HepG2 (cell line): Measurements from ENCODE around the gene EPHB4. TPM values are rescaled to one million over a fixed set of nuclear protein-coding genes. Genes with fewer than 3 reads are reported as not detected.
A peak's percentile ranks its signal among the peaks of the same experiment; 100 is the strongest.

ENCODE experiments used
- ATAC-seq: fragments of 200-7000 bp; cut with Tn5 transposase; 3 replicates; pipeline ENCODE4 v1.9.1; 2020; ENCODE audit warnings: mild to moderate bottlenecking, moderate library complexity
- BruUV-seq: library from RNA; stranded (reverse); fragments of 400-500 nt; replicated peaks from 2 replicates; lab custom pipeline; 2021; lab: Mats Ljungman, UMichigan
- CTCF ChIA-PET: fragments of 300-600 bp; formaldehyde crosslinking; extraction: SDS; loops from one replicate; lab custom pipeline; 2021; ENCODE audit warnings: low total read pairs, inconsistent platforms, low intra/inter-chr PET ratio; lab: Yijun Ruan, JAX
- POLR2A ChIA-PET: fragments of 350-600 bp; sonication (Branson Sonifier 250); formaldehyde crosslinking; loops from one replicate; lab custom pipeline; 2020; ENCODE audit warnings: antibody characterized with exemption, inconsistent platforms; lab: Yijun Ruan, JAX
- DNase-seq: peaks from one replicate; pipeline ENCODE4 v3.0.0-alpha.2; 2015; ENCODE audit warnings: low spot score
- FAIRE-seq: peaks from 3 replicates; lab custom pipeline; 2011; peaks lifted over from hg19 to GRCh38; lab: Jason Lieb, UNC
- H2AFZ ChIP-seq: one replicate; pipeline ENCODE4 v1.6.1; 2011; ENCODE audit warnings: low read length, inconsistent platforms
- H3K27ac ChIP-seq: fragments of 300-600 bp; 3 replicates; pipeline ENCODE4 v1.8.0; 2011; ENCODE audit warnings: mixed run types, mild to moderate bottlenecking, mixed read lengths, low read length, inconsistent platforms; ENCODE audit not compliant: insufficient read depth; ENCODE audit errors: extremely low read length
- H3K27me3 ChIP-seq, 2 experiments: fragments of 200-600 bp in 1 of 2; 2 replicates in 1 of 2; 3 replicates in 1 of 2; pipeline versions ENCODE4 v1.6.0 to v1.8.0; 2011; ENCODE audit warnings: low read length in 2 of 2, mild to moderate bottlenecking in 2 of 2, moderate library complexity in 2 of 2, inconsistent platforms in 1 of 2; ENCODE audit not compliant: insufficient read depth in 2 of 2, control insufficient read depth in 1 of 2
- H3K36me3 ChIP-seq, 2 experiments: fragments of 200-600 bp in 1 of 2; replicated peaks in 1 of 2; 2 replicates in 1 of 2; 3 replicates in 1 of 2; pipeline versions ENCODE4 v1.5.1 to v1.8.0; 2011; ENCODE audit warnings: low read length in 2 of 2, inconsistent platforms in 1 of 2; ENCODE audit not compliant: insufficient read depth in 2 of 2, control insufficient read depth in 1 of 2
- H3K4me1 ChIP-seq: 2 replicates; pipeline ENCODE4 v1.5.1; 2012; ENCODE audit warnings: low read length, inconsistent platforms; ENCODE audit not compliant: insufficient read depth
- H3K4me2 ChIP-seq: 2 replicates; pipeline ENCODE4 v1.6.0; 2011; ENCODE audit warnings: low read depth, low read length, inconsistent platforms
- H3K4me3 ChIP-seq, 3 experiments: fragments of 200-600 bp in 1 of 3; sonication (generic), shearing (Covaris generic) in 1 of 3; replicated peaks in 1 of 3; 2 replicates each; pipeline ENCODE4 v1.5.1; 2011 to 2016; ENCODE audit warnings: low read length in 3 of 3, inconsistent platforms in 2 of 3, low read depth in 2 of 3, mild to moderate bottlenecking in 2 of 3, control low read depth in 1 of 3, mixed read lengths in 1 of 3; ENCODE audit not compliant: insufficient read depth in 1 of 3
- H3K79me2 ChIP-seq: one replicate; pipeline ENCODE4 v1.6.1; 2011; ENCODE audit warnings: low read length, inconsistent platforms; ENCODE audit not compliant: insufficient read depth
- H3K9ac ChIP-seq: 2 replicates; pipeline ENCODE4 v1.6.0; 2011; ENCODE audit warnings: mild to moderate bottlenecking, low read depth, low read length, inconsistent platforms; ENCODE audit not compliant: insufficient read depth
- H3K9me3 ChIP-seq: 2 replicates; pipeline ENCODE4 v1.5.1; 2012; ENCODE audit warnings: mild to moderate bottlenecking, low read length
- H4K20me1 ChIP-seq: 2 replicates; pipeline ENCODE4 v1.6.0; 2011; ENCODE audit warnings: inconsistent platforms, mild to moderate bottlenecking, low read length, moderate library complexity; ENCODE audit not compliant: insufficient read depth
- AGO2 ChIP-seq: fragments of 200-400 bp; formaldehyde crosslinking; optimal IDR thresholded peaks from 2 replicates; pipeline ENCODE3; 2017; ENCODE audit warnings: mild to moderate bottlenecking, low read depth, low read length, moderate library complexity
- CENPT ChIP-seq: sonication (generic); formaldehyde crosslinking; IDR thresholded peaks from 2 replicates; pipeline ENCODE4 v1.8.0; 2022; ENCODE audit warnings: low read depth, mild to moderate bottlenecking, moderate library complexity, missing genetic modification reagents
- CSRNP1 ChIP-seq: sonication (generic); formaldehyde crosslinking; IDR thresholded peaks from 2 replicates; pipeline ENCODE4 v1.8.1; 2023; ENCODE audit warnings: mild to moderate bottlenecking, missing genetic modification reagents
- GFI1 ChIP-seq: sonication (generic); formaldehyde crosslinking; IDR thresholded peaks from 2 replicates; pipeline ENCODE4 v1.5.0; 2020; ENCODE audit warnings: missing genetic modification reagents, mild to moderate bottlenecking, borderline replicate concordance
- GMEB2 ChIP-seq: IDR thresholded peaks from 2 replicates; pipeline ENCODE4 v1.6.1; 2016; ENCODE audit warnings: missing biosample characterization, missing genetic modification reagents, low read depth
- IRX3 ChIP-seq: sonication (generic); formaldehyde crosslinking; IDR thresholded peaks from 2 replicates; pipeline ENCODE4 v1.8.1; 2023; ENCODE audit warnings: mild to moderate bottlenecking, low read depth, missing genetic modification reagents, borderline replicate concordance
- NRL ChIP-seq: sonication (generic); formaldehyde crosslinking; IDR thresholded peaks from 2 replicates; pipeline ENCODE4 v1.5.0; 2020; ENCODE audit warnings: missing genetic modification reagents, mild to moderate bottlenecking, moderate library complexity, borderline replicate concordance
- SALL2 ChIP-seq: sonication (generic); formaldehyde crosslinking; IDR thresholded peaks from 2 replicates; pipeline ENCODE4 v1.8.1; 2023; ENCODE audit warnings: mild to moderate bottlenecking, missing genetic modification reagents, inconsistent platforms
- SIN3A ChIP-seq: IDR thresholded peaks from 2 replicates; pipeline ENCODE4 v1.6.1; 2011; ENCODE audit warnings: low read depth, mild to moderate bottlenecking, control low read depth, low read length, borderline replicate concordance
- SP4 ChIP-seq: sonication (generic); formaldehyde crosslinking; IDR thresholded peaks from 2 replicates; pipeline ENCODE4 v1.8.1; 2023; ENCODE audit warnings: mild to moderate bottlenecking, missing genetic modification reagents
- STAG1 ChIP-seq: sonication (generic); formaldehyde crosslinking; IDR thresholded peaks from 2 replicates; pipeline ENCODE4 v1.4.0; 2020; ENCODE audit warnings: missing genetic modification reagents
- TARDBP ChIP-seq: sonication (generic); formaldehyde crosslinking; IDR thresholded peaks from 2 replicates; pipeline ENCODE4 v1.8.0; 2022; ENCODE audit warnings: mild to moderate bottlenecking, missing genetic modification reagents
- ZNF230 ChIP-seq: sonication (generic); formaldehyde crosslinking; IDR thresholded peaks from 2 replicates; pipeline ENCODE4 v1.4.0; 2020; ENCODE audit warnings: mild to moderate bottlenecking, missing genetic modification reagents
- ZNF543 ChIP-seq: sonication (generic); formaldehyde crosslinking; IDR thresholded peaks from 2 replicates; pipeline ENCODE4 v1.4.0; 2020; ENCODE audit warnings: mild to moderate bottlenecking, missing genetic modification reagents
- ZNF572 ChIP-seq: sonication (generic); formaldehyde crosslinking; IDR thresholded peaks from 2 replicates; pipeline ENCODE4 v1.5.1; 2020; ENCODE audit warnings: mild to moderate bottlenecking, missing genetic modification reagents
- ZNF644 ChIP-seq: IDR thresholded peaks from 2 replicates; pipeline ENCODE4 v1.6.1; 2016; ENCODE audit warnings: low read depth
- ZNF781 ChIP-seq: sonication (generic); formaldehyde crosslinking; IDR thresholded peaks from 2 replicates; pipeline ENCODE4 v1.5.1; 2020; ENCODE audit warnings: borderline replicate concordance, mild to moderate bottlenecking, missing genetic modification reagents; ENCODE audit errors: not compliant biosample characterization
- WGBS: methylation state at CpG from one replicate; pipeline ENCODE4 v1.1.6; 2017; ENCODE audit warnings: low lambda C conversion rate; 5-methylcytosine and 5-hydroxymethylcytosine counted together
- in situ Hi-C: cut with HindIII; loops from 2 replicates; pipeline ENCODE4 v1.10.0; 2017; ENCODE audit warnings: low pct_unique_long_range_greater_than_20kb; ENCODE audit not compliant: extremely low pct_ligation_motif_present
- intact Hi-C: fragments of 100-400 bp; cut with micrococcal nuclease; formaldehyde crosslinking; loops from one replicate; pipeline ENCODE4 v1.10.0; 2022; ENCODE audit not compliant: unreplicated experiment
- polyA plus RNA-seq, 8 experiments: library from polyadenylated mRNA; depleted of rRNA in 3 of 8; stranded (reverse) in 7 of 8; unstranded in 1 of 8; fragments of >200 nt; fragmentation: Illumina TruSeq in 4 of 8; extraction: Trizol in 4 of 8; gene quantifications; 2 replicates each; pipeline versions ENCODE4 v1.2.1 to v1.2.3, GENCODE V29; 2011 to 2016; ENCODE audit warnings: low read depth in 4 of 8, missing spikeins in 1 of 8, mixed read lengths in 1 of 8; ENCODE audit not compliant: insufficient read depth in 1 of 8
- total RNA-seq, 5 experiments: library from RNA; depleted of rRNA; stranded (reverse); fragments of >200 nt; fragmentation: Illumina TruSeq; extraction: Trizol; gene quantifications; 2 replicates each; pipeline ENCODE4 v1.2.3, GENCODE V29; 2016; ENCODE audit warnings: low read depth in 1 of 5

Gene EPHB4
- total and polyA plus RNA-seq, 2 of the 13 experiments (the other 11 are each of a cell fraction or from before 2014, with no cell fraction given), result 61.4 to 69.6 TPM

DNA sequence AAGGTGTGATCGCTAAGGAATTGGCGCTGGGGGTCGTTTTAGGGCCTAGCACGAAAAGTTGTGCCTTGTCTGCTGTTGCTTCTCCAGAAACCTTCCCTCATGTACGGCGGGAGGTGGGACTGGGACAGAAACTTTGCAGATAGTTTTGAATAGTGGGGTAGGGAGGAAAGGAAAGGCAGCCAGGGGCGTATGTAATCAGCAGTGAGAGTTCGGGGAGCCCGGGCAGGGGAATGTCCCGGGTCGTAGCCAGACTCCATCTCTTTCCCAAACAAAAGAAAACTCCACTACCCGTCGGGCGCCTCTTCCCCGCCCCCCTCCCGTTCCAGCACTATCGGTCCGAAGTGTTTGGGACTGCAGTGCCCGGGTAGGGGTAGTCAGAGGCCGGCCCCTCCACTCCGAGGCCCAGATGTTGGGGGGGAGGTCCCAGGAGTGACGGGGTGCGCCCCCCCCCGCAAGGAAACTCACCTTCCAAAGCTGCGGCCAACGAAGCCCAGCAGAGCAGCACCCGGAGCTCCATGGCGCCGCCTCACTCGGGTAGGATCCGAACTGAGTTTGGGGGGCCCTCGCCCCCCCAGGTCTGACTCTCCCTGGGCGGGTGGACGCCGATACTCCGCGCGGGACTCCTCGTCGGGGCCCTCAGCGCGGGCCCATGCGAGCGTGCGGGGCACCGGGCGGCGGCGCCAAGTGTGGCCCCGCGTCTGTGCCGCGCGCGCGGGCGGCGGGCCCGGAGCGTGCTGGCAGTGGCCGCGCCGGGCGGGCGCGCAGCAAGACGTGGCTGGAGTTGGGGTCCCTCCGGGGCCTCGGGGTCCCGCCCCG is 601 bp downstream of the EPHB4 start (continued):
- TF ChIP-seq SIN3A, result 0 out of 2 replicates have a peak, but pooled peaks have one; percentile 14
- no peak for TF ChIP-seq ZNF644 (CRISPR knock-in tag)
- TF ChIP-seq AGO2, result peak; percentile 68
- no peak for TF ChIP-seq CENPT (CRISPR knock-in tag)
- 0 out of 2 replicates have a peak, but pooled peaks have one; percentile 4 for TF ChIP-seq ZNF543 (CRISPR knock-in tag)

GRCh38 chr7:100825751-100826513 is 1.4 kb downstream of the EPHB4 start:
- H3K9me3 ChIP-seq, result no peaks in the 10 kb centered on the region
- CTCF ChIA-PET, result interaction anchor here (1.5 kb wide), 1 partner anchor 27 kb away, joined by 5 read pairs; no protein-coding TSS in a partner anchor
- H3K4me3 ChIP-seq, result peak overlapping the region; percentile 81 to 90 (median 87)
- ATAC-seq (peak; percentile 36), FAIRE-seq (peak; percentile 18), DNase-seq (peak; percentile 57)
- H3K4me1 ChIP-seq, result peaks cover 55% of the 10 kb centered on the region
- intact Hi-C loops, result loop anchor here (1.0 kb wide), 1 partner anchor 25 kb away; no protein-coding TSS in a partner anchor
- peaks cover 14 to 20% of the 10 kb centered on the region in 2 experiments; a peak in 3 of 5 replicates for H3K36me3 ChIP-seq
- peaks cover 13% of the 10 kb centered on the region; the same call in 1 of the 2 replicates for H4K20me1 ChIP-seq
- POLR2A ChIA-PET, result interaction anchor here (1.3 to 4.1 kb wide), 3 partner anchors 11 to 26 kb away, joined by 6 to 69 read pairs (median 38); no protein-coding TSS in a partner anchor
- no peaks in the 10 kb centered on the region; a peak in 2 of 5 replicates for H3K27me3 ChIP-seq
- WGBS, result 10% methylated on average over 17 of the region's 17 CpGs
- H3K79me2 ChIP-seq, result peaks cover 36% of the 10 kb centered on the region
- H3K27ac ChIP-seq, result peak overlapping the region; percentile 69
- peak overlapping the region; percentile 95 for H3K4me2 ChIP-seq
- BruUV-seq, result TSS peak; percentile 61
- no peak overlapping the region for H2AFZ ChIP-seq
- in situ Hi-C loops, result no loop called here
- peak overlapping the region; percentile 78 for H3K9ac ChIP-seq
- TF ChIP-seq SP4 (CRISPR knock-in tag), result no peak
- TF ChIP-seq IRX3 (CRISPR knock-in tag), result peak; percentile 53; the same call in 1 of the 2 replicates
- TF ChIP-seq GFI1, result no peak
- no peak for TF ChIP-seq NRL (CRISPR knock-in tag)
- TF ChIP-seq ZNF572 (CRISPR knock-in tag), result peak; percentile 70; the same call in 1 of the 2 replicates
- 0 out of 2 replicates have a peak, but pooled peaks have one; percentile 26 for TF ChIP-seq SALL2 (CRISPR knock-in tag)
- no peak for TF ChIP-seq GMEB2
- peak; percentile 70 for TF ChIP-seq ZNF781
- peak; percentile 52 for TF ChIP-seq STAG1 (CRISPR knock-in tag)
- 0 out of 2 replicates have a peak, but pooled peaks have one; percentile 36 for TF ChIP-seq TARDBP
- TF ChIP-seq CSRNP1, result 0 out of 2 replicates have a peak, but pooled peaks have one; percentile 24
- TF ChIP-seq ZNF230 (CRISPR knock-in tag), result 0 out of 2 replicates have a peak, but pooled peaks have one; percentile 61
